Peyer's patch (tissue), 4 donors: ENCODE results near the gene TVP23C.

ENCODE experiments used
- POLR2A ChIP-seq, 2 donors: fragments of 450-650 bp; IDR thresholded peaks; one replicate each; pipeline ENCODE4 v1.5.1; 2017; ENCODE audit warnings: antibody characterized with exemption in 2 of 2, mild to moderate bottlenecking in 2 of 2, moderate library complexity in 2 of 2
- TF ChIP-seq, protein P1 (sequence below), 6 experiments: fragments of 450-650 bp in 4 of 6; fragments of 200-600 bp in 2 of 6; sonication (generic) in 1 of 6; IDR thresholded peaks; one replicate each; pipeline ENCODE4 v1.5.1; 2017 to 2019; ENCODE audit warnings: antibody characterized with exemption in 6 of 6, mild to moderate bottlenecking in 3 of 6, moderate library complexity in 1 of 6

DNA sequence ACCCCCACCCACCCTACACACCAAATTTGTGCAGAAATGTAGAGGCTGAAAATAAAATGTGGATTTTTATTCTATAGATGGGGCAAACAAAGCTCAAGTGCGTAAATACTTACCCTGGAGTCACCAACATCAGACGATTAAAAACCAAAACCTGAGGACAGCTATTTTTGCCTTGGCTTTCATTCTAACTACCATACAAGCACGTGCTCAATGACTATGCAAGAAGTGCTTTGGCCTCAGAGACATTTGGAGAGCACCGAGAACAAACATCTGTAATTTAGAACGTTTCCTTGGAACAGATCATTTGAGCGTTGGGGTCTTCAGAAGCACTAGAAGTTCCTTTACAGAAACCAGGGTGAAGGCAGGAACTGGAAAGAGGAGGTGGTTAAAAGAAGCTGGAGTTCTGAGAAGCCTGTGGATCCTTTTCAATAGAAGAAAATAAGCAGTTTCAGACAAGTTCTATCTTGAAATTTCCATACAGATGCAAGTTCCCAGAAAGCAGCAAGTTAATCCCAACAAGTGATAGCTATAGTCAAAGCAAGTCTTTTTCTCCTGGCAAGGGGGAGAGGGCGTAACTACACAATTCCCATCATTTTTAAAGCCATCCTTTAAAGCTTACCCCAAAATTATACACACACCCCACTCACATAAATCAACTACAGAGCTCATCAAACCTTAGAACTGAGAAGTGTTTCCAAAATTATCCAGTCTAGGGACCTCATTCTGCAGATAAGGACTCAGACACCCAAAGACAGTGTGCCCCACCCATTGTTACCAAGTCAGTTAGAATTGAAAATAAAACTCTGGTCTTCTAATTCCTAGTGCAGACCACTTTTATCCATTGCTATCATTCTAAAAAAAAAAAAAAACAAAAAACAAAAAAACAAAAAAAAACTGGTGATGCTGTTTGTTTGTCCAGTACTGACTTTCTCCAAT, 66.3 kb downstream of the TVP23C start:
- TF ChIP-seq POLR2A (IDR thresholded peaks at IDR 0.05) = no peak
- TF ChIP-seq, protein P1, sequence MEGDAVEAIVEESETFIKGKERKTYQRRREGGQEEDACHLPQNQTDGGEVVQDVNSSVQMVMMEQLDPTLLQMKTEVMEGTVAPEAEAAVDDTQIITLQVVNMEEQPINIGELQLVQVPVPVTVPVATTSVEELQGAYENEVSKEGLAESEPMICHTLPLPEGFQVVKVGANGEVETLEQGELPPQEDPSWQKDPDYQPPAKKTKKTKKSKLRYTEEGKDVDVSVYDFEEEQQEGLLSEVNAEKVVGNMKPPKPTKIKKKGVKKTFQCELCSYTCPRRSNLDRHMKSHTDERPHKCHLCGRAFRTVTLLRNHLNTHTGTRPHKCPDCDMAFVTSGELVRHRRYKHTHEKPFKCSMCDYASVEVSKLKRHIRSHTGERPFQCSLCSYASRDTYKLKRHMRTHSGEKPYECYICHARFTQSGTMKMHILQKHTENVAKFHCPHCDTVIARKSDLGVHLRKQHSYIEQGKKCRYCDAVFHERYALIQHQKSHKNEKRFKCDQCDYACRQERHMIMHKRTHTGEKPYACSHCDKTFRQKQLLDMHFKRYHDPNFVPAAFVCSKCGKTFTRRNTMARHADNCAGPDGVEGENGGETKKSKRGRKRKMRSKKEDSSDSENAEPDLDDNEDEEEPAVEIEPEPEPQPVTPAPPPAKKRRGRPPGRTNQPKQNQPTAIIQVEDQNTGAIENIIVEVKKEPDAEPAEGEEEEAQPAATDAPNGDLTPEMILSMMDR (IDR thresholded peaks at IDR 0.05) = no peak
